ENCODE measurements around the gene C2orf68.
"Not testable (repeated sequence)": the region's sequence is repeated elsewhere in the genome, so short reads cannot be mapped to it uniquely, and the experiment has no call there.

C2orf68 gene

GRCh38 chr2:85611705-85612587 lies at the start of gene C2orf68:
Gene C2orf68 (minus strand): TSS chr2:85612066. CDS start chr2:85611984, 82 bp downstream.
- DNase-seq (ENCODE audit: low read depth) = peak; percentile 71

- no peak for DNase-seq (ENCODE audit: low read depth)
These were observed 49.4 kb upstream of the C2orf68 start for GRCh38 chr2:85661139-85661858.

GRCh38 chr2:85660725-85661124 lies 48.9 kb upstream of the C2orf68 start:
- no peak for DNase-seq (ENCODE audit: low read depth)

- not testable (repeated sequence) for DNase-seq (ENCODE audit: low read depth)
These were observed 48.4 kb upstream of the C2orf68 start for GRCh38 chr2:85660301-85660700.

- DNase-seq (ENCODE audit: low read depth) = no peak
These were observed 47.6 kb upstream of the C2orf68 start for GRCh38 chr2:85659324-85659981.

GRCh38 chr2:85657399-85657798 lies 45.5 kb upstream of the C2orf68 start:
- DNase-seq (ENCODE audit: low read depth) = not testable (repeated sequence)

- DNase-seq (ENCODE audit: low read depth) = no peak
These were observed 44.6 kb upstream of the C2orf68 start for GRCh38 chr2:85656468-85656867.

GRCh38 chr2:85655961-85656417 lies 44.1 kb upstream of the C2orf68 start:
- DNase-seq (ENCODE audit: low read depth) = no peak

- DNase-seq (ENCODE audit: low read depth) = no peak
These were observed 42.1 kb upstream of the C2orf68 start for GRCh38 chr2:85653996-85654395.

GRCh38 chr2:85652056-85652455 lies 40.2 kb upstream of the C2orf68 start:
- no peak for DNase-seq (ENCODE audit: low read depth)

GRCh38 chr2:85651097-85651496 lies 39.2 kb upstream of the C2orf68 start:
- DNase-seq (ENCODE audit: low read depth) = no peak

- DNase-seq (ENCODE audit: low read depth) = no peak
These were observed 38.6 kb upstream of the C2orf68 start for GRCh38 chr2:85650456-85650855.

GRCh38 chr2:85649201-85650190 lies 37.6 kb upstream of the C2orf68 start:
- DNase-seq (ENCODE audit: low read depth) = no peak

- no peak for DNase-seq (ENCODE audit: low read depth)
These were observed 36.8 kb upstream of the C2orf68 start for GRCh38 chr2:85648619-85649018.

GRCh38 chr2:85647823-85648526 lies 36.1 kb upstream of the C2orf68 start:
- DNase-seq (ENCODE audit: low read depth) = no peak

GRCh38 chr2:85646166-85646565 lies 34.3 kb upstream of the C2orf68 start:
- DNase-seq (ENCODE audit: low read depth) = no peak

GRCh38 chr2:85644909-85645308 lies 33.0 kb upstream of the C2orf68 start:
- no peak for DNase-seq (ENCODE audit: low read depth)

- DNase-seq (ENCODE audit: low read depth) = no peak
These were observed 30.9 kb upstream of the C2orf68 start for GRCh38 chr2:85642725-85643124.

- no peak for DNase-seq (ENCODE audit: low read depth)
These were observed 23.8 kb upstream of the C2orf68 start for GRCh38 chr2:85635636-85636035.

- DNase-seq (ENCODE audit: low read depth) = no peak
These were observed 23.1 kb upstream of the C2orf68 start for GRCh38 chr2:85635011-85635410.

GRCh38 chr2:85631316-85631715 lies 19.4 kb upstream of the C2orf68 start:
- no peak for DNase-seq (ENCODE audit: low read depth)
